NCI-H524 treated with DMSO at 0.1 percent for 48 hours (cell line): ENCODE data around the gene DSCAML1.

Experiments used
- DNase-seq: peaks from one replicate; lab custom pipeline; 2025; lab: John Stamatoyannopoulos, UW

DSCAML1 gene

GRCh38 chr11:117426941-117427340 is 370.1 kb downstream of the DSCAML1 start:
- DNase-seq, result no peak

DNA sequence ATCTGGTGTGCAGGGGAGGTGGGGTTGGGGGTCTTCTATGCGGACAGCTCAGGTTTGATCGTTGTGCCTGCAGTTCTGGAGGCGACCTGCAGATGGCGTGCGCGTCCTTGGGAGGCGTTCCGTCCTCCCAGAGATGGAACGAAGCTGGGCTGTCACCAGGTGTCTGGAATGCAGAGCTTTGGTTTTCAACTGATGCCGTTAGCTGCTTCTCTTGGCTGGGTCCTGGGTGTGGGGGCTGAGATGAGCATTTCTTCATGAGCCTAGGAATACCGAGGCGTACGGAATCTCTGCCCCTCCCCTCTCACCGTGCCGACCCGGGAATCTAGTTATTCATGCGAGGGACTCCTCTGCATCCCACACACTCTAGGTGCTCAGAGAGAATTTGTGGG is 370.7 kb downstream of the DSCAML1 start:
- no peak for DNase-seq

GRCh38 chr11:117425679-117426296 is 371.2 kb downstream of the DSCAML1 start:
- no peak for DNase-seq

DNA sequence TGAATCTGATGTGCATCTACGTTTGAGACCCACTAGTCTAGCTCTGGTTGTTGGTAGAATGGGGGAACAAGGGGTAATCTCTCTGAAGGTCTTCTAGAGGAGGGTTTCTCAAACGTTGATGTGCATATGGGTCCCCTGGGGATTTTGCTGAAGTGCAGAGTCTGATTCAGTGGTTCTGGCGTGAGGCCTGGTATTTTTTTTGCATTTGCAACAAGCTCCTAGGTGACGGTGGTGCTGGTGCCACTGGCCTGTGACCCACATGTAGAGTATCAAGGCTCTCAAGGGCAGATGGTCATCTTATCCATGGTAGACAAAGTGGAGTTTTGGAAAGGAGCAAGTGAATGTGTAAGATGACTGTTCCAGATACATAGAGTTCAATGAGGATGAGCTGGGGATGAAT is 372.2 kb downstream of the DSCAML1 start:
- DNase-seq, result no peak

- DNase-seq, result no peak
These were observed 373.9 kb downstream of the DSCAML1 start for GRCh38 chr11:117423046-117423575.

DNA sequence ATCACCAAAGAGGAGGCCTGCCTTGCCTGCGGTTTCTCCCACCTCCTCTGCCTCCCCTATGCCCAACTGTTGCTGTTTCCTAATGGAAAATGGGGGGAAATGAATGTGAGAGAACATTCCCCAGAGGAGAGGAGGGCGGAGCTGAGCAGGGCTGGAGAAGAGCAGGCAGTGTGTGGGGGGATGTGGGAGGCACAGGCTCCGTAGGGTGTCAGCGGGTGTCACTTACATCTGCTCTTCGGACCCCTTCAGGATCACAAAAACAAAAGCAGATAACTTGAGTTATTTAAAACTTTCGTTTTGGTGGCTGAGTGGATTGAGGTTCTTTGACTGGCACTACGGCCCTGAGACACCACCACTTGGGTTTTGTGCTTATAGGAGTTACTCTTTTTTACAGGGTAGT is 375.5 kb downstream of the DSCAML1 start:
- DNase-seq, result no peak

DNA sequence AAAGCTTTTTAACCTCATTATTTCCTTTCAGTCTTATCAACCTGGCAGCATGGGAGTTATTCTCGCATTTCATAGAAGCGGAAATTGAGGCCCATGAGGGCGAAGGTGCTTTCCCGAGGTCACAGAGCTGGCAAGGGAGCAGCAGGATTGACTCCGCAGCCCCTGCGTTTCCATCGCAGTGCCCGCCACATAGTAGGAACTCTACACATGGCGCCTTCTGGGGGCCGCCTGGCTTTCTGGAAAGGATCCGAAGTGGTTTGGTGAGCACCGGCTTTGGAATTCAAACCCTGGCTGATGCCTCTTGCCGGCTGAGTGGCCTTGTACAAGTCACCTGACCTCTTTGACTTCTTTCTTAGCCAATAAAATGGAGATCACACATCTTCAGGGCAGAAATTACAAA is 376.0 kb downstream of the DSCAML1 start:
- no peak for DNase-seq

- no peak for DNase-seq
These were observed 376.4 kb downstream of the DSCAML1 start for GRCh38 chr11:117420598-117420997.

GRCh38 chr11:117420143-117420485 is 376.9 kb downstream of the DSCAML1 start:
- DNase-seq, result no peak

DNA sequence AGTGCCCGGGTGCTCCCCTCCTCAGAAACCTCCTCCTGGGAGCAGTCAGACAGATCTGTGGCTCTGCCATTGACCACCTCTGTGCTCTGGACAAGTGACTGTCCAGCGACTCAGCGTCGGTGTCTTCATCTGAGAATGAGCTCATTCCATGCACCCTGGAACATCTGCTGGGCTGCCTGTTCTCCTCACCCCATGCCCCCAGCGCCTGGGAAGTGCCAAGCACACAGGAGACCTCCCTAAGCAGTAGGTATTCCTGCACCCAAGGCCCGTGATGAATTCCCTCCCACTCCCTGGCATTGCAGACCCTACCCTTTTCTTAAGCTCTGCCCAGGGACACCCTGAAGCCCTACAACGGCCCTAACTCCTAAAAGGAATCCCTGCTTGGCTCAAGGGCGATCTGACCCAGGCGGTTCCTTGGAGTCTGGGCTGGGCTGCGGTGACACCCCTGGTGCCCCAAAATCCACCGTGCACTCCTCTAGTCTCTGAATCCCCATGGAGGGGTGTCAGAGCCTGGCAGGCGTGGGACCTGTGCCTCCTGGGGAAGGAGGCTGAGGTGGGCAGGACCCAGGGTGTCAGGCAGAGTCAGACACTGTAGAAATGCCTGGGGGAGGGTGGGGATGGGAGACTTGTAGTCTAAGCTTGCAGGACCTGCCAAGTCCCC is 377.4 kb downstream of the DSCAML1 start:
- no peak for DNase-seq

- no peak for DNase-seq
These were observed 378.1 kb downstream of the DSCAML1 start for GRCh38 chr11:117418737-117419481.

GRCh38 chr11:117417856-117418255 is 379.2 kb downstream of the DSCAML1 start:
- no peak for DNase-seq

DNA sequence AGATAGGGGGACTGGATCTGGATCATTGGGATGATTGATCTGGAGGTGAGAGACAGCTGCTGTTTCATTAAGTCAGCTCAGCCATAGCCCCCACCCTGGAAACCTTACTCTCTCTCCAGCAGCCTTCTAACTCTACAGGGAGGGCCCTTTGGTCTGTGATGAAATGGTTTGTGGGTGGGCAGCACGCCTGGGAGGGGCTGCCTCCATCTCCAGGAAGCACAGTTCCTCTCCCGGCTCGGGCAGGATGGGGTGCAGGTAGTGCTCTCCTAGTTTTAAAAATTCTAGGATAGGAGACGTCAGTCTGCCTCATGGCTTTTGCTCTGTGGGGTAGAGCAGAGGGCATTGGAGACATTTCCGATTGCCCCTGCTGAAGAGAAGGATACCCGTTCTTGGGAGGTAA is 379.7 kb downstream of the DSCAML1 start:
- DNase-seq, result no peak

GRCh38 chr11:117415358-117415896 is 381.6 kb downstream of the DSCAML1 start:
- no peak for DNase-seq

DNA sequence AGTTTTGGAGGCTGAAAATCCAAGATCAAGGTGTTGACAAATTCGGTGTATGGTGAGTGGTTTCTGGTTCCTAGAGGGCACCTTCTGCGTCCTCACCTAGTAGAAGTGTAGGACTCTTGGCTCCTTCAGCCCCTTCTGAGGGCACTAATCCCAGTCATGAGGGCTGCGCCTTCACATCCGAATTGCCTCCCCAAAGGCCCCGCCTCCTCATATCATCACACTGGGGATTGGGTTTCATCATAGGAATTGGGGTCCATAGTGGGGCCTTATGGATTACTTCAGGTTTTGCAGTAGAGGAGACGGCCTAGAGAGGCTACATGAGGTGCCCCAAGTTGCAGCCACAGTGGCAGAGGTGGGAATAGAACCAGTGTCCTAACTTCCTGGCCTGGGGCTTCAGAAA is 382.3 kb downstream of the DSCAML1 start:
- no peak for DNase-seq

GRCh38 chr11:117413616-117414015 is 383.4 kb downstream of the DSCAML1 start:
- no peak for DNase-seq

- DNase-seq, result no peak
These were observed 384.3 kb downstream of the DSCAML1 start for GRCh38 chr11:117412653-117413275.

- DNase-seq, result no peak
These were observed 384.8 kb downstream of the DSCAML1 start for GRCh38 chr11:117412176-117412575.

GRCh38 chr11:117411736-117412135 is 385.3 kb downstream of the DSCAML1 start:
- DNase-seq, result no peak

GRCh38 chr11:117410861-117411710 is 385.9 kb downstream of the DSCAML1 start:
- DNase-seq, result peak; percentile 74

DNA sequence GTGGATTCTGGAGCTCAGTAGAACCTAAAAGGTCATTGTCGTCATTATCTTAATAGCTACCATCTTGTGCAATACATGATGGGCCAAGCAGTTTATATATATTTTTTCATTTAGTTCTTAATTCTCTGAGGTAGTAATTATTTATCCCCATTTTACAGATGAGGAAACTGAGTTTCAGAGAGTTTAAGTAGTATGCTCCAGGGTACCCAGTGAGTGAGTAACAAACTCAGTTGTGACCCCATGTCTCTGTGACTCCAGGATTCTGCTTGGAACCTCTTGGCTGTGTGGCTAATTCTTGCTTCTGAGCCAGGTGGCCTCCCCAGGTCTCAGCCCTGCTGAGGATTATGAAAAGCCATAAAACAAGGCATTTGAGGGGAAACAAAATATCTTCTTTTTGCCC is 386.8 kb downstream of the DSCAML1 start:
- DNase-seq, result no peak
